Activated T-cell treated with anti-CD3 and anti-CD28 coated beads, Interleukin-2, amount 50 U/mL, for 24 hours (primary cell): Measurements from ENCODE around the gene SLC25A42.

Source experiments
- DNase-seq: peaks from one replicate; pipeline ENCODE4 v3.0.0-alpha.2; 2020
- H3K27ac Mint-ChIP-seq: 2 replicates; pipeline ENCODE4 v1.8.0; 2020; ENCODE audit warnings: mild to moderate bottlenecking, mixed read lengths
- H3K27me3 Mint-ChIP-seq: 2 replicates; pipeline ENCODE4 v1.8.0; 2020; ENCODE audit warnings: mixed read lengths
- H3K36me3 Mint-ChIP-seq: 2 replicates; pipeline ENCODE4 v1.8.0; 2020; ENCODE audit warnings: low read depth, mixed read lengths
- H3K4me1 Mint-ChIP-seq: 2 replicates; pipeline ENCODE4 v1.8.0; 2020; ENCODE audit warnings: low read depth, mixed read lengths
- H3K4me3 Mint-ChIP-seq: 2 replicates; pipeline ENCODE4 v1.8.0; 2020; ENCODE audit warnings: mild to moderate bottlenecking, moderate library complexity, mixed read lengths
- H3K9me3 Mint-ChIP-seq: 2 replicates; pipeline ENCODE4 v1.8.0; 2020; ENCODE audit warnings: mixed read lengths

SLC25A42 gene

GRCh38 chr19:19074196-19074882 is 10.5 kb downstream of the SLC25A42 start:
- no peak for DNase-seq
- H3K36me3 Mint-ChIP-seq = peaks cover 42% of the 10 kb centered on the region
- H3K4me1 Mint-ChIP-seq = peaks cover 21% of the 10 kb centered on the region
- no peak overlapping the region for H3K4me3 Mint-ChIP-seq
- no peak overlapping the region for H3K27ac Mint-ChIP-seq
- H3K27me3 Mint-ChIP-seq = no peaks in the 10 kb centered on the region
- H3K9me3 Mint-ChIP-seq = no peaks in the 10 kb centered on the region

- Mint-ChIP-seq H3K9me3 (no peaks in the 10 kb centered on the region), H3K4me1 (peaks cover 18% of the 10 kb centered on the region), H3K36me3 (peaks cover 38% of the 10 kb centered on the region), H3K4me3 (no peak overlapping the region), H3K27me3 (no peaks in the 10 kb centered on the region), H3K27ac (no peak overlapping the region)
- DNase-seq = no peak
Observed at GRCh38 chr19:19075126-19075525, 11.3 kb downstream of the SLC25A42 start.

GRCh38 chr19:19076476-19076875 is 12.7 kb downstream of the SLC25A42 start:
- H3K4me1 Mint-ChIP-seq = peaks cover 16% of the 10 kb centered on the region

GRCh38 chr19:19077103-19077502 is 13.3 kb downstream of the SLC25A42 start:
- Mint-ChIP-seq H3K4me3 (no peak overlapping the region), H3K27me3 (no peaks in the 10 kb centered on the region), H3K27ac (no peak overlapping the region), H3K36me3 (peaks cover 25% of the 10 kb centered on the region), H3K9me3 (no peaks in the 10 kb centered on the region), H3K4me1 (peaks cover 16% of the 10 kb centered on the region)
- DNase-seq = no peak

More at GRCh38 chr19:19076476-19076875, 12.7 kb downstream of the SLC25A42 start:
- Mint-ChIP-seq H3K27me3 (no peaks in the 10 kb centered on the region), H3K4me3 (no peak overlapping the region), H3K36me3 (peaks cover 27% of the 10 kb centered on the region), H3K9me3 (no peaks in the 10 kb centered on the region), H3K27ac (no peak overlapping the region)
- no peak for DNase-seq

GRCh38 chr19:19078801-19079200 is 15.0 kb downstream of the SLC25A42 start:
- H3K36me3 Mint-ChIP-seq = peaks cover 29% of the 10 kb centered on the region
- H3K4me1 Mint-ChIP-seq = peaks cover 10% of the 10 kb centered on the region
- no peak overlapping the region for H3K27ac Mint-ChIP-seq
- DNase-seq = no peak
- H3K27me3 Mint-ChIP-seq = no peaks in the 10 kb centered on the region
- H3K9me3 Mint-ChIP-seq = no peaks in the 10 kb centered on the region
- no peak overlapping the region for H3K4me3 Mint-ChIP-seq

GRCh38 chr19:19079571-19079970 is 15.8 kb downstream of the SLC25A42 start:
- Mint-ChIP-seq H3K27ac (no peak overlapping the region), H3K4me1 (peaks cover 7% of the 10 kb centered on the region), H3K4me3 (no peak overlapping the region), H3K9me3 (no peaks in the 10 kb centered on the region), H3K36me3 (peaks cover 29% of the 10 kb centered on the region), H3K27me3 (no peaks in the 10 kb centered on the region)
- DNase-seq = no peak

GRCh38 chr19:19081642-19082151 is 17.9 kb downstream of the SLC25A42 start:
- no peak overlapping the region for H3K27ac Mint-ChIP-seq
- DNase-seq = no peak
- H3K4me3 Mint-ChIP-seq = no peak overlapping the region
- peaks cover 21% of the 10 kb centered on the region for H3K36me3 Mint-ChIP-seq
- peaks cover 7% of the 10 kb centered on the region for H3K4me1 Mint-ChIP-seq
- no peaks in the 10 kb centered on the region for H3K9me3 Mint-ChIP-seq
- no peaks in the 10 kb centered on the region for H3K27me3 Mint-ChIP-seq

- Mint-ChIP-seq H3K9me3 (no peaks in the 10 kb centered on the region), H3K4me3 (no peak overlapping the region), H3K27me3 (no peaks in the 10 kb centered on the region), H3K27ac (no peak overlapping the region), H3K4me1 (peaks cover 2% of the 10 kb centered on the region), H3K36me3 (peaks cover 13% of the 10 kb centered on the region)
- DNase-seq = no peak
Observed at GRCh38 chr19:19083413-19084178, 19.8 kb downstream of the SLC25A42 start.

GRCh38 chr19:19087676-19088075 is 23.9 kb downstream of the SLC25A42 start:
- DNase-seq = no peak
- Mint-ChIP-seq H3K27ac (no peak overlapping the region), H3K9me3 (no peaks in the 10 kb centered on the region), H3K36me3 (peaks cover 15% of the 10 kb centered on the region), H3K27me3 (no peaks in the 10 kb centered on the region), H3K4me1 (no peaks in the 10 kb centered on the region), H3K4me3 (no peak overlapping the region)

- H3K27ac Mint-ChIP-seq = no peak overlapping the region
- no peak overlapping the region for H3K4me3 Mint-ChIP-seq
- no peaks in the 10 kb centered on the region for H3K4me1 Mint-ChIP-seq
- DNase-seq = no peak
- H3K27me3 Mint-ChIP-seq = no peaks in the 10 kb centered on the region
- peaks cover 22% of the 10 kb centered on the region for H3K36me3 Mint-ChIP-seq
- H3K9me3 Mint-ChIP-seq = no peaks in the 10 kb centered on the region
Observed at GRCh38 chr19:19094513-19094912, 30.7 kb downstream of the SLC25A42 start.

- DNase-seq = no peak
- Mint-ChIP-seq H3K9me3 (no peaks in the 10 kb centered on the region), H3K4me3 (no peak overlapping the region), H3K36me3 (peaks cover 23% of the 10 kb centered on the region), H3K4me1 (no peaks in the 10 kb centered on the region), H3K27me3 (no peaks in the 10 kb centered on the region), H3K27ac (no peak overlapping the region)
Observed at GRCh38 chr19:19095691-19096090, 31.9 kb downstream of the SLC25A42 start.

- H3K27ac Mint-ChIP-seq = no peak overlapping the region
- no peaks in the 10 kb centered on the region for H3K4me1 Mint-ChIP-seq
- H3K36me3 Mint-ChIP-seq = peaks cover 23% of the 10 kb centered on the region
- no peak for DNase-seq
- no peaks in the 10 kb centered on the region for H3K27me3 Mint-ChIP-seq
- H3K4me3 Mint-ChIP-seq = no peak overlapping the region
- H3K9me3 Mint-ChIP-seq = no peaks in the 10 kb centered on the region
Observed at GRCh38 chr19:19096641-19097627, 33.1 kb downstream of the SLC25A42 start.

- H3K27me3 Mint-ChIP-seq = no peaks in the 10 kb centered on the region
- H3K4me1 Mint-ChIP-seq = no peaks in the 10 kb centered on the region
- peaks cover 21% of the 10 kb centered on the region for H3K36me3 Mint-ChIP-seq
- no peaks in the 10 kb centered on the region for H3K9me3 Mint-ChIP-seq
- H3K27ac Mint-ChIP-seq = no peak overlapping the region
- H3K4me3 Mint-ChIP-seq = no peak overlapping the region
- no peak for DNase-seq
Observed at GRCh38 chr19:19098084-19098702, 34.4 kb downstream of the SLC25A42 start.
